ENCODE measurements around the gene CMSS1. TPM values are rescaled to one million over a fixed set of nuclear protein-coding genes. Genes with fewer than 3 reads are reported as not detected.

CMSS1 gene
- total RNA-seq, 1 donor from 2014 or later, result 17.3 TPM

- Histone ChIP-seq H3K9me3 (no peaks in the 10 kb centered on the region), H3K27me3 (ENCODE audit: low read depth) (no peaks in the 10 kb centered on the region), H3K36me3 (no peaks in the 10 kb centered on the region), H3K27ac (no peak overlapping the region), H3K4me1 (no peaks in the 10 kb centered on the region), H3K4me3 (no peak overlapping the region)
- ATAC-seq (no peak), DNase-seq (no peak)
- intact Hi-C loops (cut with DNase I), result no loop called here
- no peak for TF ChIP-seq CTCF (IDR thresholded peaks at IDR 0.05)
These were observed 43.2 kb upstream of the CMSS1 start for GRCh38 chr3:99774467-99774866.

GRCh38 chr3:99776516-99777209 is 41.0 kb upstream of the CMSS1 start:
- no peak for ATAC-seq
- TF ChIP-seq CTCF (IDR thresholded peaks at IDR 0.05), result no peak
- intact Hi-C loops (cut with DNase I), result no loop called here

GRCh38 chr3:99777210-99777549 is 40.5 kb upstream of the CMSS1 start:
- DNase-seq (no peak), ATAC-seq (no peak)
- Histone ChIP-seq H3K36me3 (no peaks in the 10 kb centered on the region), H3K27me3 (ENCODE audit: low read depth) (no peaks in the 10 kb centered on the region), H3K9me3 (no peaks in the 10 kb centered on the region), H3K27ac (no peak overlapping the region), H3K4me1 (no peaks in the 10 kb centered on the region), H3K4me3 (no peak overlapping the region)
- intact Hi-C loops (cut with DNase I), result no loop called here
- no peak for TF ChIP-seq CTCF (IDR thresholded peaks at IDR 0.05)

More at GRCh38 chr3:99776516-99777209, 41.0 kb upstream of the CMSS1 start:
- H3K36me3 ChIP-seq, result no peaks in the 10 kb centered on the region
- H3K27ac ChIP-seq, result no peak overlapping the region
- no peak overlapping the region for H3K4me3 ChIP-seq
- no peaks in the 10 kb centered on the region for H3K27me3 ChIP-seq (ENCODE audit: low read depth)
- H3K9me3 ChIP-seq, result no peaks in the 10 kb centered on the region
- no peaks in the 10 kb centered on the region for H3K4me1 ChIP-seq
- DNase-seq, result no peak

GRCh38 chr3:99777708-99778107 is 40.0 kb upstream of the CMSS1 start:
- ATAC-seq (no peak), DNase-seq (no peak)
- Histone ChIP-seq H3K27me3 (ENCODE audit: low read depth) (no peaks in the 10 kb centered on the region), H3K36me3 (no peaks in the 10 kb centered on the region), H3K9me3 (no peaks in the 10 kb centered on the region), H3K4me3 (no peak overlapping the region), H3K4me1 (no peaks in the 10 kb centered on the region), H3K27ac (no peak overlapping the region)
- TF ChIP-seq CTCF (IDR thresholded peaks at IDR 0.05), result no peak
- intact Hi-C loops (cut with DNase I), result no loop called here

- Histone ChIP-seq H3K4me1 (no peaks in the 10 kb centered on the region), H3K9me3 (no peaks in the 10 kb centered on the region), H3K27me3 (ENCODE audit: low read depth) (no peaks in the 10 kb centered on the region), H3K4me3 (no peak overlapping the region), H3K27ac (no peak overlapping the region), H3K36me3 (no peaks in the 10 kb centered on the region)
- DNase-seq (no peak), ATAC-seq (no peak)
- TF ChIP-seq CTCF (IDR thresholded peaks at IDR 0.05), result no peak
- intact Hi-C loops (cut with DNase I), result no loop called here
These were observed 36.9 kb upstream of the CMSS1 start for GRCh38 chr3:99780749-99781148.

Measured in lower lobe of right lung (tissue), 2 donors.